Renal pelvis (tissue), 4 donors: ENCODE measurements around the gene PTPRB. TPM values are rescaled to one million over a fixed set of nuclear protein-coding genes. Genes with fewer than 3 reads are reported as not detected.
A peak's percentile ranks its signal among the peaks of the same experiment; 100 is the strongest.

Experiments
- DNase-seq: peaks from one replicate; pipeline ENCODE4 v3.0.0-alpha.2; 2013
- polyA plus RNA-seq, 3 donors: library from polyadenylated mRNA; unstranded; fragments of 120-200 nt; gene quantifications; one replicate each; pipeline ENCODE4 v1.2.1, GENCODE V29; 2013; ENCODE audit not compliant: insufficient read length in 3 of 3

Gene PTPRB
- polyA plus RNA-seq, 3 donors: 18.1 to 19.5 (median 18.5) TPM

DNA sequence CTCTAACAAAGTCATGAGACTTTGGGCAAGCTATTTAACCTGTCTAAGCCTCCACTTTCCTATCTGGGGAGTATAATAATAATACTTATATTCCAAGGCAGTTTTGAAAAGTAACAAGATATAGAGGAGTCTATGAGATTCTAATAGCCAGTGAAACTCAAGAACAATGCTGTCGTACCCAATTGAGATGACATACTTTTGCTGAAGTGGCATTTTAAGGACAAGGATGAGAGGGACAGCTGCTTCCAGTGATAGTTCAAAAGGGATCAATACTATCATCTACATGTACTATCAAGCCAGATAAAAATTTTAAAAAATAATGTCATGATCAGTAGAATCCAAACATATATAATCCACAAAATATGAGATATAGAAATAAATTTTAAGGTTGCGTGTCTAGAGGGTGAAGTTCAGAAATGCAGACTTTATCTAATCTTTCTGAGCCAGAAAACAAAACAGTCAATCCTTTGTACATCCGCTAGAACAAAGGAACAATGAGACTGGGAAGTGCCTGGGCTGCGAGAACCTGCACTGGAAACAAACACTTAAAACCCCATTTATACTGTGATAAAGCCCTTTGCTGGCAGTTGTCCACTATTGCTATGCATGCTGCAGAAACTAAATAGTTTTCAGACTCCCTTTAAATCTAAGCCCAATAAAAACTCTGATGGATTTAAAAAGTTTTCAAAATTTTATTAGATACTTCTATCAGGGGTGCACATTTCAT lies 38.6 kb downstream of the PTPRB start:
- DNase-seq: no peak

GRCh38 chr12:70592664-70593063 lies 44.6 kb downstream of the PTPRB start:
- DNase-seq: no peak

DNA sequence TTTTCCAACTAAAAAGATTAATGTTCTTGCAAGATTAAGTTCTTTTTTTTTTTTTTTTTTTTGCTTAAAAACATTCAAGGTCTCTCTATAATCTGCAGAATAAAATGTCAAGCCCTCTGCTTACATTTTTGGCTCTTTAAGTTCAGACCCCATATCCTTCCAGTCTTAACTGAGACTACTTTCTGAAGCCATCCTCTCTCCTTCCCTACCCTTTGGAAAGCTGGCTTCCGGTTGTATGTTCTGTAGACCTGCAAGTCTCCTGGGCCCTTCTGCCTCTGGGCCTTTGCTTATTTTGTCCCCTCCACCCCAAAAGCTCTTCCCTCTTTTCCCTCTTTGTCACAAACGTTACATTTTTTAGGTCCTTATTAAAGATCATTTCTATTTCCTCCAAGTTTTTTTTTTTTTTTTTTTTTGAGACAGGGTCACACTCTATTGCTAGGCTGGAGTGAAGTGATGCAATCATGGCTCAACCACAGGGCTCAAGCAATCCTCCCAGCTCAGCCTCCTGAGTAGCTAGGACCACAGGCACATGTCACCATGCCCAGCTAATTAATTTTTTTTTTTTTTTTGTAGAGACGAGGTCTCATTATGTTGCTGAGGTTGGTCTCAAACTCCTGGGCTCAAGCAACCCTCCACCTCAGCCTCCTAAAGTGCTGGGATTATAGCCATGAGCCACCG lies 46.5 kb downstream of the PTPRB start:
- no peak for DNase-seq

GRCh38 chr12:70590051-70590450 lies 47.2 kb downstream of the PTPRB start:
- peak; percentile 48 for DNase-seq

- DNase-seq: no peak
Measured at GRCh38 chr12:70584332-70584731, 52.9 kb downstream of the PTPRB start.

DNA sequence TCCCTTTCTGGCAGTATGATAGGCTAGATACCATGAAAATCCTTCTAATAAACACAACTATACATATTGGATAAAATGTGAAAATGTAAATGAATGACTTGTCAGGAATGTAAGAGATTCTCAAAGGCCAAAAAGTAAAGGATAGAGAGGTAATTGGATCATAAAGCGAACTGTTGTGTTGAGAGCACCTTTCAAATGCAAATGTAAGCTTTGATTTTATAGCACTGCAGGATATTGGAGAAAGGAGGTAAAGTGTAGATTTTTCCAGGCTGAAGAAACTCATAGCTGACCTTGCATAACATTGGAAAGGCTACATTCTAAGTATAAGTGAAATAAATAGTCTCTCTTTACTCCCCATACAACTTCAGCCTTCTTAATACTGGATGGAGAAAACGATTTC lies 54.0 kb downstream of the PTPRB start:
- DNase-seq: no peak

DNA sequence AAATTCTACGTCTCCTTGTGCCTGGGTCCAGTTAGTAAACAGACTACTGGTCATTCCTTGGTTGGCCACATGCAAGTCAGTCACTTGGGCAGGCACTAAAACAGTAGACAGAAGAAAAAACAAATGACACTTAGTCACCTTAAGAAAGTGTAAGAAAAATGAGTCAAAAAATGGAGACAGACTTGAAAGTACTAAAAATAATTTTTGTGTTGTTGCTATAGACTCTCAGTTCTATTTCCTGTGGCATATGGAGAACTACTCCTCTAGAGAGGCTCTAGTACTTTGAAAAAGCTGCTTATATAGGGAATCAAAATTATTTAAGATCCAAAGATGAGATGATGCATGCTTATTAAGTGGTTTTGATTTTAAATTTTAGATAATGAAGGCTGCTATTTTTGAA lies 56.0 kb downstream of the PTPRB start:
- no peak for DNase-seq

GRCh38 chr12:70577283-70577634 lies 60.0 kb downstream of the PTPRB start:
- DNase-seq: no peak

- peak; percentile 74 for DNase-seq
Measured at GRCh38 chr12:70576341-70577282, 60.6 kb downstream of the PTPRB start.

DNA sequence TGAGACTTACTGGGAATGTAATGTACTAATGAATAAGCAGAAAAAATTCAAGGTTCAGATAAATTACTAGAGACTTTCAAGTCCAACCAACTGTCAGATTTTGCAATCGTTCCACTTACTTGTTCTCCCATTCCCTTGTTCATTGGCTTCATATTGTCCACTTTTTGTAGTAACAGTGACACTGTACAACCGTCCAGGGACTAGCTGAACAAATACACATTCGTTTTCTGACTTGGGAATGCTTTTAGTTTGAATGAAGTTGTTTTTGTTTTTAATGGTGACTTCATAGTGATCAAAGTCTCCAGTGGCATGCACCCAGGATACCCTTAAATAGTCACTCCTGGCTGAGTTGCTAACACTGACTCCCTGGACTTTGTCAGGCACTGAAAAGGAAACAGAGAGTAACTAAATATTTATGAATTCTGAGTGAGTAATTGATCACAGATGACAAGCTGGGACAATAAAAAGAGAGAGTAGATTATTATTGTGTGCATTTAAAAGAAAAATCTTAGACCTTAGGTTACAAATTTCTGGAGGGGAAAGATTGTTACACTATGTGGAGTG lies 65.4 kb downstream of the PTPRB start:
- DNase-seq: no peak

DNA sequence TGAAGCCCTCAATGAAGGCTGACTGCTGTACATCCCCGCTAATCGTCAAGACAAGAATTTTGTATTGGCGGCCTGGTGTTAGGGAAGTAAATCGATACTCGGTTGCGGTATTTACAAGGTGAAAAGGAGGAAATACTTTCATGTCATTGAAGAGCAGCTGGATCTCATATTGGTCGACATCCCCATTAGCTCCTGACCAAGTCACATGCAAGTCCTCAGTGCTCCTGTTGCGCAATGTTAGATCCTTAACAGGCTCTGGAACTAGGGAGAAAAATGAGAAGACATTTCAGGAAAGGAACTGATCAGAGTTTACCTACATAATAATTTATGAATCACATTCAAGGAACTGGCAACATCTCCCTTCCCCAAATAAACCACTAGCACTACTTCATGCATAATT lies 66.2 kb downstream of the PTPRB start:
- no peak for DNase-seq

DNA sequence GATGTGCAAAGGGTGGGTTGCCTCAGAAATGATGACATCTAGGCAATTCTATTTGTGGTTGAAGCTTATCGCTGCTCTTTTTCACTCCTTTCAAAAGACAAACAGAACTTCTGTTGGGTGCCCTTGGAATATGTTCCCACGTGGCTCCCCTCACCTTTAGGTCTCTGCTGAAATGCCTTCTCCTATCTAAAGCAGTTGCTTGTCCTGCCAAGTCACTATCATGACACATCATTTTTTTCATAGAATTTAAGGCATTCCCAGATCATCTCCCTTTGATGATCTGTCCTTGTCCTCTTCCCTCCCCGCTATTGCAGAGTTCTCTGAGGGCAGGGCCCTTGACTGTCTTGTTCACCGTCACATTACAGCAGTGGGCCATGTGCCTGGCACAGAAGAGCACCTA lies 75.7 kb downstream of the PTPRB start:
- DNase-seq: no peak

DNA sequence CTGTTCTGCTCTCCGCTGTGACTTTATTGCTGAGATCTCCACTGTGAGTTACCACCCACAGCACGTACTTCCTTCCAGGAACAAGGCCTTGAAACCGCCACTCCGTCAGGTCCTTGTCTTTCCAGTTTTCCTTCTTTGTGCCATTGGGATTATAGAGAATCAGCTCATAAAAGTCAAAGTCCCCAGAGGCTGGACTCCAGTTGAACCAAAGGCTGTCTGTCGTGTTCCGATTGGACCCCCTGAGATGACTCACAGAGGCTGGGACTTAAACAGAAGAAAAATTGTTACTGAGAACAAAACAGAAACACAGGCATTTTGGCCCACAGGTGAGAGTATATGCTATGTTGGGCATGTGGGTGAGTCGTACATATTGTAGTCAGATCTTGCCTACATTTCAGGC lies 76.6 kb downstream of the PTPRB start:
- no peak for DNase-seq

DNA sequence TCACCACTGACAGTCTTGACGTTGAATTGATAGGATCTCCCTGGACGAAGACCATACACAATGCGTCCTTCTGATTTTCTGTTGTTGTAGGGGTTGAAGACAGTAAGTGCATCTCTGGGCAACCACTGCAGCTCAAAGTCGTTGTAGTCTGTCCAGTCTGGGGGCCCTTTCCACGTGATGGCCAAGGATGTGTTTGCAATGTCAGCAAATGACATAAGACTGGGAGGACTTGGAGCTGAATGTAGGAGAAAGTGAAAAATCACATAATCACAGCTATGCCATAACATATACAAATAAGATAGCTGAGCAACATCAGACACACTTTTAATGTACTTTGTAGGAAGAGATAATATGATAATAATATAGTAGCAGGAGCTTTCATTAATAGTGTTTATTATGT lies 77.8 kb downstream of the PTPRB start:
- DNase-seq: no peak

GRCh38 chr12:70557583-70558191 lies 79.5 kb downstream of the PTPRB start:
- no peak for DNase-seq

GRCh38 chr12:70556179-70556869 lies 80.9 kb downstream of the PTPRB start:
- DNase-seq: no peak

DNA sequence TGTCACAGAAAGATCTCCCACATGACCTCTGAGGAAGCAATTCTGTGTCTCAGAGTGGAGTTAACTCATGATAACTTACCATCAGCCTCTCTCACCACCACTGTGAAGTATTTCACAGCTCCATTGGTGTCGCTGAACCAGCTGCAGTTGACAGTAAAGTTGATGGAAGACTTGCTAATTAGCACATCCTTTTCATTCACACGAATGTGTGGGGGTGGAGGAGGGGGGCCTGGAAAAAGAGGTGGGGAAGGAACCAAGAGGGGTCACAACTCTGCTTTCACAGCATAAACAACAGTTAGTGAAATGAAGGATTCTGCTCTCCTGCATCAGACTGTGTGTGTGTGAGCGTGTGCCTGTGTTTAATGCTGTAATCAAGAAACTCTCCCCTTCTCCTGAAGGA lies 82.1 kb downstream of the PTPRB start:
- no peak for DNase-seq

- DNase-seq: no peak
Measured at GRCh38 chr12:70553391-70553859, 83.8 kb downstream of the PTPRB start.

- DNase-seq: no peak
Measured at GRCh38 chr12:70551731-70552130, 85.5 kb downstream of the PTPRB start.

GRCh38 chr12:70550180-70550577 lies 87.0 kb downstream of the PTPRB start:
- no peak for DNase-seq
